Measurements from ENCODE around the gene MAB21L3. TPM values are rescaled to one million over a fixed set of nuclear protein-coding genes. Genes with fewer than 3 reads are reported as not detected.

Gene MAB21L3
- total and polyA plus RNA-seq, 4 donors, result 0.13 to 0.42 (median 0.26) TPM

DNA sequence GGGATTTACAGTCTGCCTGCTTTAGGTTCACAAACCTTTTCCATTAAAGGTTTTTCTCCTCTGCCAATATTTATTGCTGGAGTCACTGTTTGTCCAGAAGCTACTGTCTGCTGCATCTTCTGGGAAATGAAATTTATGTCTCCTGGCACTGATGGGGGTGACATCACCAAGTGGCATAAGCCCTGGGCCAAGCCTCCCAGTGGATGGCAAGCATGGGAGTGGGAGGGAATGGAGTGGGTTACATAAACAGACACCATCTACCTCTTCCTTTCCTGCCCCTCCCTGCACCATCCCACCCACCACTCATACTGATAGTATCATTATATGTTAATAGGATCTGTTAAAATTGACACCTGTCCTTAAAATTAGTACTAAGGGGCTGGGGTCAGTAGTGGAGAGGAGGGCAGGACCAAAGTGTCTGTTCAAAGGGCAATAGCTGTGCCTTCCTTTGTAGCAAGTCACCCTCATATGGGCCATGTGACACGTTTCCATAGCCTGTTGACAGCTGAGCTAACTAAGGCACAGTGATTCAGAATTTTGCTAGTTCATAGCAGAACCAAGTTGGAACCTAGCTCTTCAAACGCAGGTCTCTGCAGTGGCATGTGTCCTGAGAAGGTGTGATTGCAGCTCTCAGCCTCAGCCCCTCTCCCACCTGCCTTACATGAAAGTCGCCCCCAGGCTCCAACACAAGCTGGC is 71.0 kb downstream of the MAB21L3 start:
- no peak for DNase-seq (ENCODE audit: low spot score)
- H3K36me3 ChIP-seq (ENCODE audit: control insufficient read depth in 4 of 4, insufficient read depth in 3 of 4, low read depth in 1 of 4, low read length in 3 of 4), result no peaks in the 10 kb centered on the region
- H3K27me3 ChIP-seq (ENCODE audit: control insufficient read depth in 4 of 4, insufficient read depth in 4 of 4, low read length in 3 of 4), result no peaks in the 10 kb centered on the region
- no peak overlapping the region for H3K4me3 ChIP-seq (ENCODE audit: low read depth in 1 of 3, low read length in 3 of 3)
- TF ChIP-seq FOXA2 (IDR thresholded peaks at IDR 0.05) (no peak), FOXA1 (IDR thresholded peaks at IDR 0.05) (no peak), NR2F2 (IDR thresholded peaks at IDR 0.05) (no peak), HNF4A (conservative IDR thresholded peaks at IDR 0.05) (no peak), TAF1 (conservative IDR thresholded peaks at IDR 0.05) (no peak), JUND (IDR thresholded peaks at IDR 0.05) (no peak), YY1 (IDR thresholded peaks at IDR 0.05) (no peak), SP1 (IDR thresholded peaks at IDR 0.05) (no peak), EGR1 (IDR thresholded peaks at IDR 0.05; ENCODE audit: low read depth in 2 of 2) (no peak), HNF4G (IDR thresholded peaks at IDR 0.05) (no peak), GABPA (IDR thresholded peaks at IDR 0.05 in 1 of 2, conservative IDR thresholded peaks at IDR 0.05 in 1 of 2) (no peak), RAD21 (IDR thresholded peaks at IDR 0.05) (no peak), CTCF (IDR thresholded peaks at IDR 0.05; ENCODE audit: low read depth, low read length, missing input control) (no peak)
- TF ChIP-seq, protein P1, sequence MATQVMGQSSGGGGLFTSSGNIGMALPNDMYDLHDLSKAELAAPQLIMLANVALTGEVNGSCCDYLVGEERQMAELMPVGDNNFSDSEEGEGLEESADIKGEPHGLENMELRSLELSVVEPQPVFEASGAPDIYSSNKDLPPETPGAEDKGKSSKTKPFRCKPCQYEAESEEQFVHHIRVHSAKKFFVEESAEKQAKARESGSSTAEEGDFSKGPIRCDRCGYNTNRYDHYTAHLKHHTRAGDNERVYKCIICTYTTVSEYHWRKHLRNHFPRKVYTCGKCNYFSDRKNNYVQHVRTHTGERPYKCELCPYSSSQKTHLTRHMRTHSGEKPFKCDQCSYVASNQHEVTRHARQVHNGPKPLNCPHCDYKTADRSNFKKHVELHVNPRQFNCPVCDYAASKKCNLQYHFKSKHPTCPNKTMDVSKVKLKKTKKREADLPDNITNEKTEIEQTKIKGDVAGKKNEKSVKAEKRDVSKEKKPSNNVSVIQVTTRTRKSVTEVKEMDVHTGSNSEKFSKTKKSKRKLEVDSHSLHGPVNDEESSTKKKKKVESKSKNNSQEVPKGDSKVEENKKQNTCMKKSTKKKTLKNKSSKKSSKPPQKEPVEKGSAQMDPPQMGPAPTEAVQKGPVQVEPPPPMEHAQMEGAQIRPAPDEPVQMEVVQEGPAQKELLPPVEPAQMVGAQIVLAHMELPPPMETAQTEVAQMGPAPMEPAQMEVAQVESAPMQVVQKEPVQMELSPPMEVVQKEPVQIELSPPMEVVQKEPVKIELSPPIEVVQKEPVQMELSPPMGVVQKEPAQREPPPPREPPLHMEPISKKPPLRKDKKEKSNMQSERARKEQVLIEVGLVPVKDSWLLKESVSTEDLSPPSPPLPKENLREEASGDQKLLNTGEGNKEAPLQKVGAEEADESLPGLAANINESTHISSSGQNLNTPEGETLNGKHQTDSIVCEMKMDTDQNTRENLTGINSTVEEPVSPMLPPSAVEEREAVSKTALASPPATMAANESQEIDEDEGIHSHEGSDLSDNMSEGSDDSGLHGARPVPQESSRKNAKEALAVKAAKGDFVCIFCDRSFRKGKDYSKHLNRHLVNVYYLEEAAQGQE (IDR thresholded peaks at IDR 0.05), result no peak
- TF ChIP-seq, protein P2, sequence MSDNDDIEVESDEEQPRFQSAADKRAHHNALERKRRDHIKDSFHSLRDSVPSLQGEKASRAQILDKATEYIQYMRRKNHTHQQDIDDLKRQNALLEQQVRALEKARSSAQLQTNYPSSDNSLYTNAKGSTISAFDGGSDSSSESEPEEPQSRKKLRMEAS (IDR thresholded peaks at IDR 0.05), result no peak
- TF ChIP-seq, protein P3, sequence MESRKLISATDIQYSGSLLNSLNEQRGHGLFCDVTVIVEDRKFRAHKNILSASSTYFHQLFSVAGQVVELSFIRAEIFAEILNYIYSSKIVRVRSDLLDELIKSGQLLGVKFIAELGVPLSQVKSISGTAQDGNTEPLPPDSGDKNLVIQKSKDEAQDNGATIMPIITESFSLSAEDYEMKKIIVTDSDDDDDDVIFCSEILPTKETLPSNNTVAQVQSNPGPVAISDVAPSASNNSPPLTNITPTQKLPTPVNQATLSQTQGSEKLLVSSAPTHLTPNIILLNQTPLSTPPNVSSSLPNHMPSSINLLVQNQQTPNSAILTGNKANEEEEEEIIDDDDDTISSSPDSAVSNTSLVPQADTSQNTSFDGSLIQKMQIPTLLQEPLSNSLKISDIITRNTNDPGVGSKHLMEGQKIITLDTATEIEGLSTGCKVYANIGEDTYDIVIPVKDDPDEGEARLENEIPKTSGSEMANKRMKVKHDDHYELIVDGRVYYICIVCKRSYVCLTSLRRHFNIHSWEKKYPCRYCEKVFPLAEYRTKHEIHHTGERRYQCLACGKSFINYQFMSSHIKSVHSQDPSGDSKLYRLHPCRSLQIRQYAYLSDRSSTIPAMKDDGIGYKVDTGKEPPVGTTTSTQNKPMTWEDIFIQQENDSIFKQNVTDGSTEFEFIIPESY (IDR thresholded peaks at IDR 0.05), result no peak
- TF ChIP-seq, protein P4, sequence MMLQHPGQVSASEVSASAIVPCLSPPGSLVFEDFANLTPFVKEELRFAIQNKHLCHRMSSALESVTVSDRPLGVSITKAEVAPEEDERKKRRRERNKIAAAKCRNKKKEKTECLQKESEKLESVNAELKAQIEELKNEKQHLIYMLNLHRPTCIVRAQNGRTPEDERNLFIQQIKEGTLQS (IDR thresholded peaks at IDR 0.05), result no peak
- no peaks in the 10 kb centered on the region for H3K9me3 ChIP-seq (ENCODE audit: control insufficient read depth in 4 of 4, low read length in 3 of 4)
- WGBS, result 59% methylated on average over 3 of the region's 3 CpGs
- H3K27ac ChIP-seq (ENCODE audit: low read depth in 1 of 2, low read length in 2 of 2), result no peak overlapping the region
- no peak overlapping the region for H3K9ac ChIP-seq (ENCODE audit: low read depth in 1 of 2, low read length in 2 of 2)
- peaks cover 3 to 18% (median 6%) of the 10 kb centered on the region in 4 donors for H3K4me1 ChIP-seq (ENCODE audit: control insufficient read depth in 4 of 4, insufficient read depth in 4 of 4, low read length in 3 of 4)

Other genes with a start within 250 kb of the MAB21L3 start
- gene SLC22A15, start 134.9 kb upstream of the MAB21L3 start, total RNA-seq, result 1 to 10 TPM; 1.2 to 3.6 TPM
- gene SLC22A15, start 134.9 kb upstream of the MAB21L3 start, polyA plus RNA-seq, result under 1 TPM; 0.12 to 0.49 TPM